Femur (tissue), 1 donor: Measurements from ENCODE around the gene RBM25.
A peak's percentile ranks its signal among the peaks of the same experiment; 100 is the strongest.
"Not testable (repeated sequence)": the region's sequence is repeated elsewhere in the genome, so short reads cannot be mapped to it uniquely, and the experiment has no call there.

ENCODE experiments used
- DNase-seq: peaks from one replicate; pipeline ENCODE4 v3.0.0-alpha.2; 2017

Gene RBM25

GRCh38 chr14:73058224-73058921 is at the start of gene RBM25:
TSS of gene RBM25 (plus strand) at chr14:73058534. CDS start at chr14:73071642, 13,108 bp downstream.
- peak; percentile 98 for DNase-seq

GRCh38 chr14:73011189-73011588 is 47.1 kb upstream of the RBM25 start:
- not testable (repeated sequence) for DNase-seq

- no peak for DNase-seq
These were observed 44.2 kb upstream of the RBM25 start for GRCh38 chr14:73014105-73014504.

- not testable (repeated sequence) for DNase-seq
These were observed 42.8 kb upstream of the RBM25 start for GRCh38 chr14:73015552-73015951.

GRCh38 chr14:73016011-73016410 is 42.3 kb upstream of the RBM25 start:
- not testable (repeated sequence) for DNase-seq

- DNase-seq: no peak
These were observed 36.3 kb upstream of the RBM25 start for GRCh38 chr14:73022051-73022450.

- DNase-seq: no peak
These were observed 32.8 kb upstream of the RBM25 start for GRCh38 chr14:73025544-73025943.

GRCh38 chr14:73026243-73026844 is 32.0 kb upstream of the RBM25 start:
- no peak for DNase-seq

- DNase-seq: peak; percentile 99
These were observed 31.3 kb upstream of the RBM25 start, which contains the start of gene ZFYVE1 for GRCh38 chr14:73026845-73027542. TSS of gene ZFYVE1 (minus strand) at chr14:73027106. CDS start at chr14:73024508, 2,598 bp downstream.

- DNase-seq: no peak
These were observed 30.8 kb upstream of the RBM25 start for GRCh38 chr14:73027546-73027945.

GRCh38 chr14:73027984-73028383 is 30.4 kb upstream of the RBM25 start:
- no peak for DNase-seq

- DNase-seq: not testable (repeated sequence)
These were observed 21.5 kb upstream of the RBM25 start for GRCh38 chr14:73036706-73037450.

- DNase-seq: no peak
These were observed 10.5 kb upstream of the RBM25 start for GRCh38 chr14:73047808-73048207.

- DNase-seq: no peak
These were observed 8.9 kb upstream of the RBM25 start for GRCh38 chr14:73049428-73049827.

- DNase-seq: no peak
These were observed 3.1 kb upstream of the RBM25 start for GRCh38 chr14:73055251-73055650.

GRCh38 chr14:73057944-73058223 is 450 bp upstream of the RBM25 start:
- DNase-seq: no peak

GRCh38 chr14:73058922-73059673 is 764 bp downstream of the RBM25 start:
- DNase-seq: no peak

GRCh38 chr14:73069585-73069984 is 11.3 kb downstream of the RBM25 start:
- no peak for DNase-seq

- DNase-seq: no peak
These were observed 32.7 kb downstream of the RBM25 start for GRCh38 chr14:73091044-73091443.

GRCh38 chr14:73097421-73097820 is 39.1 kb downstream of the RBM25 start:
- DNase-seq: no peak

- no peak for DNase-seq
These were observed 42.0 kb downstream of the RBM25 start for GRCh38 chr14:73100334-73100733.

- no peak for DNase-seq
These were observed 44.6 kb downstream of the RBM25 start for GRCh38 chr14:73102806-73103497.
